Colon (tissue), 2 donors: ENCODE results near the gene BRPF3.

Experiments
- FAIRE-seq: peaks from 2 replicates; lab custom pipeline; 2012; peaks lifted over from hg19 to GRCh38; lab: Jason Lieb, UNC
- donor health status: control.
- donor health status: control.

Gene BRPF3

GRCh38 chr6:36232172-36232571, 35.6 kb downstream of the BRPF3 start:
- no peak for FAIRE-seq

- FAIRE-seq: no peak
Observed at GRCh38 chr6:36235309-36235708, 38.8 kb downstream of the BRPF3 start.

GRCh38 chr6:36235862-36236261, 39.3 kb downstream of the BRPF3 start:
- FAIRE-seq: no peak

- no peak for FAIRE-seq
Observed at GRCh38 chr6:36239774-36240173, 43.2 kb downstream of the BRPF3 start.

GRCh38 chr6:36241728-36242127, 45.2 kb downstream of the BRPF3 start:
- FAIRE-seq: no peak

- FAIRE-seq: no peak
Observed at GRCh38 chr6:36242161-36242560, 45.6 kb downstream of the BRPF3 start.

GRCh38 chr6:36242626-36243025, 46.1 kb downstream of the BRPF3 start:
- FAIRE-seq: no peak

GRCh38 chr6:36243562-36244212, 47.1 kb downstream of the BRPF3 start:
- FAIRE-seq: no peak

- no peak for FAIRE-seq
Observed at GRCh38 chr6:36244641-36245280, 48.2 kb downstream of the BRPF3 start.

- no peak for FAIRE-seq
Observed at GRCh38 chr6:36245572-36246061, 49.1 kb downstream of the BRPF3 start.

GRCh38 chr6:36246506-36247268, 50.1 kb downstream of the BRPF3 start:
- no peak for FAIRE-seq

- FAIRE-seq: no peak
Observed at GRCh38 chr6:36247693-36248092, 51.1 kb downstream of the BRPF3 start.

- FAIRE-seq: no peak
Observed at GRCh38 chr6:36248980-36249379, 52.4 kb downstream of the BRPF3 start.

- no peak for FAIRE-seq
Observed at GRCh38 chr6:36249536-36249935, 53.0 kb downstream of the BRPF3 start.

GRCh38 chr6:36252005-36252404, 55.5 kb downstream of the BRPF3 start:
- FAIRE-seq: no peak

GRCh38 chr6:36263390-36264000, 67.0 kb downstream of the BRPF3 start:
- no peak for FAIRE-seq

- no peak for FAIRE-seq
Observed at GRCh38 chr6:36265744-36266143, 69.2 kb downstream of the BRPF3 start.

GRCh38 chr6:36266913-36267644, 70.5 kb downstream of the BRPF3 start:
- no peak for FAIRE-seq

GRCh38 chr6:36267731-36268477, 71.4 kb downstream of the BRPF3 start:
- FAIRE-seq: no peak

- no peak for FAIRE-seq
Observed at GRCh38 chr6:36268478-36269275, 72.1 kb downstream of the BRPF3 start.
